SK-N-SH (cell line): ENCODE data around the gene AMPH. TPM values are rescaled to one million over a fixed set of nuclear protein-coding genes. Genes with fewer than 3 reads are reported as not detected.

Experiments
- CTCF ChIA-PET: fragments of 300-600, 350-600 bp; formaldehyde crosslinking; extraction: SDS; loops from one replicate; lab custom pipeline; 2021; lab: Yijun Ruan, JAX
- POLR2A ChIA-PET: fragments of 350-600 bp; sonication (Branson Sonifier 250); formaldehyde crosslinking; extraction: SDS; loops from one replicate; lab custom pipeline; 2020; ENCODE audit warnings: antibody characterized with exemption, inconsistent platforms; lab: Yijun Ruan, JAX
- DNase-seq: peaks from one replicate; pipeline ENCODE4 v3.0.0; 2012
- H2AFZ ChIP-seq: fragments of 200-600 bp; sonication (generic); 2 replicates; pipeline ENCODE4 v1.8.1; 2016; ENCODE audit warnings: antibody characterized with exemption, mild to moderate bottlenecking, low read depth
- H3F3A ChIP-seq: fragments of 200-600 bp; sonication (generic); replicated peaks from 2 replicates; pipeline ENCODE3; 2016; ENCODE audit warnings: antibody characterized with exemption, mild to moderate bottlenecking; ENCODE audit not compliant: insufficient read depth
- H3K27ac ChIP-seq, 2 experiments: fragments of 200-500 bp in 1 of 2; fragments of 200-600 bp in 1 of 2; sonication (Bioruptor generic) in 1 of 2; sonication (generic), shearing (Covaris generic) in 1 of 2; 2 replicates each; pipeline versions ENCODE4 v1.5.1 to v1.6.1; 2014 to 2016; ENCODE audit warnings: low read depth in 2 of 2, inconsistent platforms in 1 of 2, low read length in 1 of 2, mild to moderate bottlenecking in 1 of 2, mixed read lengths in 1 of 2
- H3K27me3 ChIP-seq: fragments of 200-600 bp; sonication (generic), shearing (Covaris generic); 2 replicates; pipeline ENCODE4 v1.6.1; 2016; ENCODE audit warnings: mixed run types; ENCODE audit not compliant: insufficient read depth
- H3K36me3 ChIP-seq, 2 experiments: fragments of 200-500 bp in 1 of 2; fragments of 200-600 bp in 1 of 2; sonication (Bioruptor generic) in 1 of 2; sonication (generic) in 1 of 2; replicated peaks in 1 of 2; 2 replicates each; pipeline versions ENCODE3 to v1.5.1; 2014 to 2016; ENCODE audit warnings: low read length in 1 of 2, mild to moderate bottlenecking in 1 of 2; ENCODE audit not compliant: insufficient read depth in 2 of 2, control insufficient read depth in 1 of 2
- H3K4me1 ChIP-seq, 2 experiments: fragments of 200-500 bp in 1 of 2; fragments of 200-600 bp in 1 of 2; sonication (Bioruptor generic) in 1 of 2; sonication (generic), shearing (Covaris generic) in 1 of 2; 2 replicates each; pipeline versions ENCODE4 v1.5.1 to v1.6.1; 2014 to 2016; ENCODE audit warnings: low read depth in 1 of 2, low read length in 1 of 2, mixed run types in 1 of 2; ENCODE audit not compliant: insufficient read depth in 2 of 2, control insufficient read depth in 1 of 2
- H3K4me2 ChIP-seq: fragments of 200-600 bp; sonication (generic), shearing (Covaris generic); 2 replicates; pipeline ENCODE4 v1.6.1; 2017; ENCODE audit warnings: mixed run types
- H3K4me3 ChIP-seq, 2 experiments: fragments of 200-500 bp in 1 of 2; fragments of 200-600 bp in 1 of 2; sonication (Bioruptor generic) in 1 of 2; sonication (generic), shearing (Covaris generic) in 1 of 2; 2 replicates each; pipeline versions ENCODE4 v1.5.1 to v1.8.1; 2014 to 2016; ENCODE audit warnings: low read depth in 2 of 2, inconsistent platforms in 1 of 2, low read length in 1 of 2, mild to moderate bottlenecking in 1 of 2, mixed read lengths in 1 of 2, moderate library complexity in 1 of 2
- H3K79me2 ChIP-seq: fragments of 200-600 bp; sonication (generic); 2 replicates; pipeline ENCODE4 v1.8.1; 2017; ENCODE audit warnings: mild to moderate bottlenecking; ENCODE audit not compliant: insufficient read depth
- H3K9ac ChIP-seq: fragments of 200-600 bp; sonication (generic); 2 replicates; pipeline ENCODE4 v1.6.1; 2017; ENCODE audit warnings: mixed run types
- H3K9me2 ChIP-seq: fragments of 200-600 bp; sonication (generic); 2 replicates; pipeline ENCODE4 v1.6.1; 2017; ENCODE audit warnings: mixed run types
- H3K9me3 ChIP-seq: fragments of 200-600 bp; sonication (generic); 2 replicates; pipeline ENCODE4 v1.6.1; 2017; ENCODE audit warnings: mixed run types, mild to moderate bottlenecking, moderate library complexity
- H4K20me1 ChIP-seq: fragments of 200-600 bp; sonication (generic); 2 replicates; pipeline ENCODE4 v1.6.1; 2017; ENCODE audit warnings: mild to moderate bottlenecking, mixed run types; ENCODE audit not compliant: insufficient read depth
- CHD2 ChIP-seq: fragments of 150-350 bp; IDR thresholded peaks from 2 replicates; pipeline ENCODE4 v1.6.1; 2018; ENCODE audit warnings: low read length; ENCODE audit not compliant: partially characterized antibody
- ELF1 ChIP-seq: IDR thresholded peaks from 2 replicates; pipeline ENCODE4 v1.4.0; 2012
- EP300 ChIP-seq, 2 experiments: IDR thresholded peaks; 2 replicates each; pipeline versions ENCODE4 v1.4.0 to v1.6.1; 2012; ENCODE audit warnings: borderline replicate concordance in 1 of 2, low read depth in 1 of 2, low read length in 1 of 2
- FOSL2 ChIP-seq: IDR thresholded peaks from 2 replicates; pipeline ENCODE4 v1.4.0; 2012; ENCODE audit warnings: low read depth, mild to moderate bottlenecking, moderate library complexity, borderline replicate concordance
- GATA2 ChIP-seq: sonication (generic); formaldehyde crosslinking; IDR thresholded peaks from 2 replicates; pipeline ENCODE4 v1.5.0; 2020; ENCODE audit warnings: mild to moderate bottlenecking, missing genetic modification reagents
- NFIC ChIP-seq: IDR thresholded peaks from 2 replicates; pipeline ENCODE4 v1.4.0; 2012; ENCODE audit warnings: borderline replicate concordance
- NRF1 ChIP-seq: IDR thresholded peaks from 2 replicates; pipeline ENCODE4 v1.6.1; 2012; ENCODE audit warnings: low read depth, mild to moderate bottlenecking, low read length
- RFX5 ChIP-seq: IDR thresholded peaks from 2 replicates; pipeline ENCODE4 v1.6.1; 2012; ENCODE audit warnings: mild to moderate bottlenecking, improper control_type of control experiment, low read length
- RXRA ChIP-seq: IDR thresholded peaks from 2 replicates; pipeline ENCODE4 v1.4.0; 2012; ENCODE audit warnings: low read depth, mild to moderate bottlenecking, borderline replicate concordance
- SIN3A ChIP-seq: IDR thresholded peaks from 2 replicates; pipeline ENCODE4 v1.6.1; 2012; ENCODE audit warnings: low read depth, mild to moderate bottlenecking, low read length, moderate library complexity, borderline replicate concordance
- TAF1 ChIP-seq: IDR thresholded peaks from 2 replicates; pipeline ENCODE4 v1.6.1; 2012; ENCODE audit warnings: low read depth, mild to moderate bottlenecking, low read length, moderate library complexity, borderline replicate concordance
- TCF12 ChIP-seq: IDR thresholded peaks from 2 replicates; pipeline ENCODE4 v1.4.0; 2012
- YY1 ChIP-seq: IDR thresholded peaks from 2 replicates; pipeline ENCODE4 v1.4.0; 2012; ENCODE audit warnings: low read depth, mild to moderate bottlenecking
- WGBS: methylation state at CpG from one replicate; pipeline ENCODE4 v1.1.6; 2017; ENCODE audit warnings: low lambda C conversion rate; 5-methylcytosine and 5-hydroxymethylcytosine counted together
- polyA plus RNA-seq, 3 experiments: library from polyadenylated mRNA; depleted of rRNA; stranded (reverse); fragments of >200 nt; gene quantifications; 2 replicates each; pipeline ENCODE4 v1.2.3, GENCODE V29; 2012
- TF ChIP-seq, protein P1 (sequence below): IDR thresholded peaks from 2 replicates; pipeline ENCODE4; 2012
- TF ChIP-seq, protein P2 (sequence below): fragments of 200-600 bp; sonication (generic); IDR thresholded peaks from 2 replicates; pipeline ENCODE4 v1.6.1; 2017; ENCODE audit warnings: antibody characterized with exemption, mild to moderate bottlenecking, moderate library complexity
- TF ChIP-seq, protein P3 (sequence below): fragments of 150-350 bp; IDR thresholded peaks from 2 replicates; pipeline ENCODE4 v1.6.1; 2017; ENCODE audit warnings: antibody characterized with exemption, low read length, low read depth, borderline replicate concordance

The AMPH gene
- polyA plus RNA-seq, 1 of the 3 experiments (the other 2 are of a cell fraction) = 0.08 TPM

DNA sequence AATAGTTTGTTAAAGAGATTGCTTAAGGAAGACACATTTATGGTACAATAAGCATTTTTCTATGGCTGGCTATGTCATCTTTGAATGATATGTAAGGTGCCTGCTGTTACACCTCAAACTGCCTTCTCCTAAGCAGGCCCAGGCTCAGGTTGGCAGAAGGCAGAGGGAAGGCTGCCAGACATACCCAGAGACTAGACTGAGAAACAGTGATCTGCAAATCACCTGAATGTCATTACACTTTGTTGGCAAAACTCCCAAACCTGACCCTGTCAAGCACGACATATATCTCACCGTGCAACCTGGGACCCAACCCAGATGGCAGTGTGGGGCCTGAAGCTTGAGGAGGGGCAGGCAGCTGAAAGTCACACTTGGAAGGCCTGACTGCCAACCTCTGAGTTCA is 221.1 kb downstream of the AMPH start:
- H2AFZ ChIP-seq = no peak overlapping the region
- H3K4me3 ChIP-seq = no peak overlapping the region
- no peak for TF ChIP-seq ELF1
- TF ChIP-seq RXRA = no peak
- no peak for TF ChIP-seq TCF12
- TF ChIP-seq FOSL2 = no peak
- TF ChIP-seq YY1 = no peak
- no peak for TF ChIP-seq EP300 (IDR thresholded peaks at IDR 0.05; ENCODE audit: borderline replicate concordance in 1 of 2, low read depth in 1 of 2, low read length in 1 of 2)
- TF ChIP-seq NFIC = no peak
- no peak for TF ChIP-seq TAF1
- no peak for TF ChIP-seq SIN3A
- TF ChIP-seq RFX5 = no peak
- TF ChIP-seq, protein P1, sequence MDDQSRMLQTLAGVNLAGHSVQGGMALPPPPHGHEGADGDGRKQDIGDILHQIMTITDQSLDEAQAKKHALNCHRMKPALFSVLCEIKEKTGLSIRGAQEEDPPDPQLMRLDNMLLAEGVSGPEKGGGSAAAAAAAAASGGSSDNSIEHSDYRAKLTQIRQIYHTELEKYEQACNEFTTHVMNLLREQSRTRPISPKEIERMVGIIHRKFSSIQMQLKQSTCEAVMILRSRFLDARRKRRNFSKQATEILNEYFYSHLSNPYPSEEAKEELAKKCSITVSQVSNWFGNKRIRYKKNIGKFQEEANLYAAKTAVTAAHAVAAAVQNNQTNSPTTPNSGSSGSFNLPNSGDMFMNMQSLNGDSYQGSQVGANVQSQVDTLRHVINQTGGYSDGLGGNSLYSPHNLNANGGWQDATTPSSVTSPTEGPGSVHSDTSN = no peak
- TF ChIP-seq GATA2 (CRISPR knock-in tag) = no peak
- WGBS = 0% methylated on average over 2 of the region's 2 CpGs
- H4K20me1 ChIP-seq = no peaks in the 10 kb centered on the region
- no peak overlapping the region for H3K27ac ChIP-seq
- no peaks in the 10 kb centered on the region for H3K9me2 ChIP-seq
- H3K4me2 ChIP-seq = no peak overlapping the region
- H3K4me1 ChIP-seq = no peaks in the 10 kb centered on the region
- no peaks in the 10 kb centered on the region for H3K79me2 ChIP-seq
- POLR2A ChIA-PET = no interaction called here
- H3K27me3 ChIP-seq = no peaks in the 10 kb centered on the region; the same call in 1 of the 2 replicates
- no peaks in the 10 kb centered on the region for H3F3A ChIP-seq
- no peak overlapping the region for H3K9ac ChIP-seq
- CTCF ChIA-PET = interaction anchor here (1.4 to 5.0 kb wide), 2 partner anchors 10 to 67 kb away, joined by 3 to 45 read pairs; no protein-coding TSS in a partner anchor
- no peak for DNase-seq
- no peaks in the 10 kb centered on the region for H3K9me3 ChIP-seq
- no peaks in the 10 kb centered on the region for H3K36me3 ChIP-seq

DNA sequence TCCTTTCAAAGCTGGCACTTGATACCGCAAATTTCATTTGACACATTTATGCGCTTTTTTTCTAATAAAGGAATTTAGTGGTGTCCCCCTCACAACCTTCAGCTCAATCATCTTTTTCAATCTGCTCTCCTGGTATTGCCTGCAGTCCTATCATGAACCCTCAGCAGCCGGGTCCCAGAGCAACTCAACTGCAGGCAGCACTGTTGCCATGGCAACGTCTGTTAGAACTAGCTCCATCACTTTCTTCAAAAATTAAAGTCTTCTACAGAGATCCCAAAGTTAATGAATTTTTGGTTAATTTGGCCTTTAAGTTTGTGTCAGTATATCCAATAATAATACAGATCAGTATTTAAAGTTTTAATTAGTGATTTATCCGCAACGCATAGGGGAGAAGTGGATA is 221.6 kb downstream of the AMPH start:
- CTCF ChIA-PET = interaction anchor here (0.8 to 5.0 kb wide), 7 partner anchors 10 to 246 kb away, joined by 3 to 45 read pairs (median 3); no protein-coding TSS in a partner anchor
- Histone ChIP-seq H3K79me2 (no peaks in the 10 kb centered on the region), H3K27me3 (no peaks in the 10 kb centered on the region; the same call in 1 of the 2 replicates), H3K4me2 (no peak overlapping the region), H2AFZ (no peak overlapping the region), H3K4me1 (no peaks in the 10 kb centered on the region), H4K20me1 (no peaks in the 10 kb centered on the region), H3K27ac (no peak overlapping the region), H3K9me2 (no peaks in the 10 kb centered on the region), H3K9me3 (no peaks in the 10 kb centered on the region), H3K9ac (no peak overlapping the region), H3K36me3 (no peaks in the 10 kb centered on the region), H3F3A (no peaks in the 10 kb centered on the region), H3K4me3 (no peak overlapping the region)
- WGBS = 62% methylated on average over 6 of the region's 6 CpGs
- TF ChIP-seq ELF1 = no peak
- TF ChIP-seq, protein P2, sequence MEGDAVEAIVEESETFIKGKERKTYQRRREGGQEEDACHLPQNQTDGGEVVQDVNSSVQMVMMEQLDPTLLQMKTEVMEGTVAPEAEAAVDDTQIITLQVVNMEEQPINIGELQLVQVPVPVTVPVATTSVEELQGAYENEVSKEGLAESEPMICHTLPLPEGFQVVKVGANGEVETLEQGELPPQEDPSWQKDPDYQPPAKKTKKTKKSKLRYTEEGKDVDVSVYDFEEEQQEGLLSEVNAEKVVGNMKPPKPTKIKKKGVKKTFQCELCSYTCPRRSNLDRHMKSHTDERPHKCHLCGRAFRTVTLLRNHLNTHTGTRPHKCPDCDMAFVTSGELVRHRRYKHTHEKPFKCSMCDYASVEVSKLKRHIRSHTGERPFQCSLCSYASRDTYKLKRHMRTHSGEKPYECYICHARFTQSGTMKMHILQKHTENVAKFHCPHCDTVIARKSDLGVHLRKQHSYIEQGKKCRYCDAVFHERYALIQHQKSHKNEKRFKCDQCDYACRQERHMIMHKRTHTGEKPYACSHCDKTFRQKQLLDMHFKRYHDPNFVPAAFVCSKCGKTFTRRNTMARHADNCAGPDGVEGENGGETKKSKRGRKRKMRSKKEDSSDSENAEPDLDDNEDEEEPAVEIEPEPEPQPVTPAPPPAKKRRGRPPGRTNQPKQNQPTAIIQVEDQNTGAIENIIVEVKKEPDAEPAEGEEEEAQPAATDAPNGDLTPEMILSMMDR = no peak
- TF ChIP-seq, protein P3, sequence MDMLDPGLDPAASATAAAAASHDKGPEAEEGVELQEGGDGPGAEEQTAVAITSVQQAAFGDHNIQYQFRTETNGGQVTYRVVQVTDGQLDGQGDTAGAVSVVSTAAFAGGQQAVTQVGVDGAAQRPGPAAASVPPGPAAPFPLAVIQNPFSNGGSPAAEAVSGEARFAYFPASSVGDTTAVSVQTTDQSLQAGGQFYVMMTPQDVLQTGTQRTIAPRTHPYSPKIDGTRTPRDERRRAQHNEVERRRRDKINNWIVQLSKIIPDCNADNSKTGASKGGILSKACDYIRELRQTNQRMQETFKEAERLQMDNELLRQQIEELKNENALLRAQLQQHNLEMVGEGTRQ = no peak
- no peak for TF ChIP-seq YY1
- TF ChIP-seq NRF1 = no peak
- TF ChIP-seq TAF1 = no peak
- no peak for TF ChIP-seq CHD2
- DNase-seq = no peak
- POLR2A ChIA-PET = no interaction called here
